HEK293 (cell line): ENCODE measurements around the gene FAM174B.
A peak's percentile ranks its signal among the peaks of the same experiment; 100 is the strongest.

ENCODE experiments used
- CTCF ChIA-PET: fragments of 350-600 bp; formaldehyde crosslinking; extraction: SDS; loops from one replicate; lab custom pipeline; 2021; ENCODE audit warnings: antibody characterized with exemption; lab: Yijun Ruan, JAX
- POLR2A ChIA-PET: fragments of 300-600 bp; formaldehyde crosslinking; extraction: SDS; loops from one replicate; lab custom pipeline; 2020; ENCODE audit warnings: antibody characterized with exemption, inconsistent platforms; lab: Yijun Ruan, JAX
- H3K27ac ChIP-seq: fragments of 200-500 bp; sonication (Bioruptor generic); 2 replicates; pipeline ENCODE4 v1.5.1; 2014; ENCODE audit warnings: low read depth, low read length, control low read depth, inconsistent platforms; ENCODE audit errors: extremely low read depth
- H3K36me3 ChIP-seq, 2 experiments: fragments of 200-500 bp in 1 of 2; sonication (Bioruptor generic) in 1 of 2; 1 replicate in 1 of 2; 2 replicates in 1 of 2; pipeline ENCODE4 v1.5.1; 2014 to 2017; ENCODE audit warnings: inconsistent platforms in 2 of 2, low read length in 2 of 2; ENCODE audit not compliant: control insufficient read depth in 2 of 2, insufficient read depth in 1 of 2
- H3K4me1 ChIP-seq: fragments of 200-500 bp; sonication (Bioruptor generic); 2 replicates; pipeline ENCODE4 v1.5.1; 2014; ENCODE audit warnings: mild to moderate bottlenecking, low read length, inconsistent platforms; ENCODE audit not compliant: control insufficient read depth, insufficient read depth
- H3K4me3 ChIP-seq: 2 replicates; pipeline ENCODE4 v1.5.1; 2011; ENCODE audit warnings: low read depth, mild to moderate bottlenecking, control low read depth, low read length, moderate library complexity
- H3K9me3 ChIP-seq: fragments of 200-500 bp; sonication (Bioruptor generic); 2 replicates; pipeline ENCODE4 v1.5.1; 2014; ENCODE audit warnings: low read depth, low read length, inconsistent platforms; ENCODE audit not compliant: control insufficient read depth, insufficient read depth
- BCL11A ChIP-seq: fragments of 450-650 bp; formaldehyde crosslinking; IDR thresholded peaks from 2 replicates; pipeline ENCODE4 v1.5.1; 2016; ENCODE audit warnings: low read depth, missing biosample characterization, missing genetic modification characterization
- FEZF1 ChIP-seq: fragments of 450-650 bp; formaldehyde crosslinking; IDR thresholded peaks from 2 replicates; pipeline ENCODE4 v1.5.1; 2016; ENCODE audit warnings: missing biosample characterization, missing genetic modification characterization
- HOXC10 ChIP-seq: sonication (generic); formaldehyde crosslinking; IDR thresholded peaks from 2 replicates; pipeline ENCODE4 v1.8.1; 2023; ENCODE audit warnings: mild to moderate bottlenecking, missing genetic modification reagents
- KLF1 ChIP-seq: fragments of 450-650 bp; formaldehyde crosslinking; IDR thresholded peaks from 2 replicates; pipeline ENCODE4 v1.5.1; 2016; ENCODE audit warnings: missing biosample characterization, missing genetic modification characterization
- KLF10 ChIP-seq: fragments of 450-650 bp; IDR thresholded peaks from 2 replicates; pipeline ENCODE4 v1.5.1; 2018; ENCODE audit warnings: missing biosample characterization, mild to moderate bottlenecking, missing genetic modification characterization
- OSR2 ChIP-seq: fragments of 450-650 bp; formaldehyde crosslinking; IDR thresholded peaks from 2 replicates; pipeline ENCODE4 v1.5.1; 2016; ENCODE audit warnings: missing biosample characterization, missing genetic modification characterization
- PRDM6 ChIP-seq: fragments of 450-650 bp; formaldehyde crosslinking; IDR thresholded peaks from 2 replicates; pipeline ENCODE4 v1.5.1; 2017; ENCODE audit warnings: missing biosample characterization, missing genetic modification characterization
- ZBTB17 ChIP-seq: fragments of 450-650 bp; formaldehyde crosslinking; IDR thresholded peaks from 2 replicates; pipeline ENCODE4 v1.5.1; 2016; ENCODE audit warnings: missing biosample characterization, missing genetic modification characterization
- ZBTB8A ChIP-seq: fragments of 450-650 bp; formaldehyde crosslinking; IDR thresholded peaks from 2 replicates; pipeline ENCODE4 v1.5.1; 2016; ENCODE audit warnings: missing biosample characterization, missing genetic modification characterization
- ZIC2 ChIP-seq: fragments of 450-650 bp; formaldehyde crosslinking; IDR thresholded peaks from 2 replicates; pipeline ENCODE4 v1.5.1; 2016; ENCODE audit warnings: missing biosample characterization, missing genetic modification characterization
- ZNF132 ChIP-seq: fragments of 450-650 bp; formaldehyde crosslinking; IDR thresholded peaks from 2 replicates; pipeline ENCODE4 v1.5.1; 2017; ENCODE audit warnings: missing biosample characterization, missing genetic modification characterization, borderline replicate concordance
- ZNF19 ChIP-seq: fragments of 450-650 bp; formaldehyde crosslinking; IDR thresholded peaks from 2 replicates; pipeline ENCODE4; 2016; ENCODE audit warnings: missing biosample characterization, missing genetic modification characterization, low read depth
- ZNF366 ChIP-seq: fragments of 450-650 bp; formaldehyde crosslinking; conservative IDR thresholded peaks from 2 replicates; pipeline ENCODE4 v1.5.1; 2016; ENCODE audit warnings: missing biosample characterization, missing genetic modification characterization
- ZNF488 ChIP-seq: fragments of 450-650 bp; formaldehyde crosslinking; IDR thresholded peaks from 2 replicates; pipeline ENCODE4 v1.5.1; 2016; ENCODE audit warnings: missing biosample characterization, missing genetic modification characterization
- ZNF501 ChIP-seq: fragments of 450-650 bp; formaldehyde crosslinking; IDR thresholded peaks from 2 replicates; pipeline ENCODE4 v1.5.1; 2016; ENCODE audit warnings: missing biosample characterization, missing genetic modification characterization
- ZNF555 ChIP-seq: fragments of 450-650 bp; formaldehyde crosslinking; conservative IDR thresholded peaks from 2 replicates; pipeline ENCODE4 v1.5.1; 2017; ENCODE audit warnings: missing biosample characterization, mild to moderate bottlenecking, missing genetic modification characterization, inconsistent platforms
- ZNF558 ChIP-seq: fragments of 450-650 bp; formaldehyde crosslinking; IDR thresholded peaks from 2 replicates; pipeline ENCODE4 v1.5.1; 2016; ENCODE audit warnings: missing biosample characterization, missing genetic modification characterization
- ZNF692 ChIP-seq: fragments of 450-650 bp; formaldehyde crosslinking; IDR thresholded peaks from 2 replicates; pipeline ENCODE4 v1.5.1; 2016; ENCODE audit warnings: missing biosample characterization, missing genetic modification characterization
- ZNF704 ChIP-seq: fragments of 450-650 bp; formaldehyde crosslinking; IDR thresholded peaks from 2 replicates; pipeline ENCODE4 v1.5.1; 2016; ENCODE audit warnings: missing biosample characterization, missing genetic modification characterization
- ZNF768 ChIP-seq: fragments of 450-650 bp; formaldehyde crosslinking; IDR thresholded peaks from 2 replicates; pipeline ENCODE4 v1.5.1; 2018; ENCODE audit warnings: missing biosample characterization, mild to moderate bottlenecking, missing genetic modification characterization
- TF ChIP-seq, protein P1 (sequence below): fragments of 450-650 bp; formaldehyde crosslinking; IDR thresholded peaks from 2 replicates; pipeline ENCODE4 v1.5.1; 2017; ENCODE audit warnings: missing biosample characterization, missing genetic modification characterization
- TF ChIP-seq, protein P2 (sequence below): fragments of 450-650 bp; formaldehyde crosslinking; IDR thresholded peaks from 2 replicates; pipeline ENCODE4 v1.5.1; 2016; ENCODE audit warnings: missing biosample characterization, missing genetic modification characterization, borderline replicate concordance
- TF ChIP-seq, protein P3 (sequence below): fragments of 450-650 bp; formaldehyde crosslinking; IDR thresholded peaks from 2 replicates; pipeline ENCODE4 v1.5.1; 2016; ENCODE audit warnings: missing biosample characterization, missing genetic modification characterization
- TF ChIP-seq, protein P4 (sequence below): fragments of 450-650 bp; IDR thresholded peaks from 2 replicates; pipeline ENCODE4 v1.5.1; 2018; ENCODE audit warnings: missing biosample characterization, mild to moderate bottlenecking, missing genetic modification characterization

FAM174B gene

GRCh38 chr15:92670621-92671020 lies 15.0 kb upstream of the FAM174B start:
- Histone ChIP-seq H3K4me3 (no peak overlapping the region), H3K27ac (no peak overlapping the region), H3K36me3 (no peaks in the 10 kb centered on the region), H3K9me3 (no peaks in the 10 kb centered on the region), H3K4me1 (peaks cover 22% of the 10 kb centered on the region)
- POLR2A ChIA-PET, result no interaction called here
- CTCF ChIA-PET, result interaction anchor here (0.6 to 1.2 kb wide), 3 partner anchors 10 to 413 kb away, joined by 3 read pairs; no protein-coding TSS in a partner anchor
- TF ChIP-seq ZBTB8A (tag by site-specific recombination), result 0 out of 2 replicates have a peak, but pooled peaks have one; percentile 17
- TF ChIP-seq ZNF558, result no peak
- peak; percentile 84 for TF ChIP-seq FEZF1 (tag by site-specific recombination)
- TF ChIP-seq ZNF768 (tag by site-specific recombination), result no peak
- TF ChIP-seq, protein P1, sequence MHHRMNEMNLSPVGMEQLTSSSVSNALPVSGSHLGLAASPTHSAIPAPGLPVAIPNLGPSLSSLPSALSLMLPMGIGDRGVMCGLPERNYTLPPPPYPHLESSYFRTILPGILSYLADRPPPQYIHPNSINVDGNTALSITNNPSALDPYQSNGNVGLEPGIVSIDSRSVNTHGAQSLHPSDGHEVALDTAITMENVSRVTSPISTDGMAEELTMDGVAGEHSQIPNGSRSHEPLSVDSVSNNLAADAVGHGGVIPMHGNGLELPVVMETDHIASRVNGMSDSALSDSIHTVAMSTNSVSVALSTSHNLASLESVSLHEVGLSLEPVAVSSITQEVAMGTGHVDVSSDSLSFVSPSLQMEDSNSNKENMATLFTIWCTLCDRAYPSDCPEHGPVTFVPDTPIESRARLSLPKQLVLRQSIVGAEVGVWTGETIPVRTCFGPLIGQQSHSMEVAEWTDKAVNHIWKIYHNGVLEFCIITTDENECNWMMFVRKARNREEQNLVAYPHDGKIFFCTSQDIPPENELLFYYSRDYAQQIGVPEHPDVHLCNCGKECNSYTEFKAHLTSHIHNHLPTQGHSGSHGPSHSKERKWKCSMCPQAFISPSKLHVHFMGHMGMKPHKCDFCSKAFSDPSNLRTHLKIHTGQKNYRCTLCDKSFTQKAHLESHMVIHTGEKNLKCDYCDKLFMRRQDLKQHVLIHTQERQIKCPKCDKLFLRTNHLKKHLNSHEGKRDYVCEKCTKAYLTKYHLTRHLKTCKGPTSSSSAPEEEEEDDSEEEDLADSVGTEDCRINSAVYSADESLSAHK (tag by site-specific recombination), result no peak
- no peak for TF ChIP-seq ZNF501 (tag by site-specific recombination)
- TF ChIP-seq, protein P2, sequence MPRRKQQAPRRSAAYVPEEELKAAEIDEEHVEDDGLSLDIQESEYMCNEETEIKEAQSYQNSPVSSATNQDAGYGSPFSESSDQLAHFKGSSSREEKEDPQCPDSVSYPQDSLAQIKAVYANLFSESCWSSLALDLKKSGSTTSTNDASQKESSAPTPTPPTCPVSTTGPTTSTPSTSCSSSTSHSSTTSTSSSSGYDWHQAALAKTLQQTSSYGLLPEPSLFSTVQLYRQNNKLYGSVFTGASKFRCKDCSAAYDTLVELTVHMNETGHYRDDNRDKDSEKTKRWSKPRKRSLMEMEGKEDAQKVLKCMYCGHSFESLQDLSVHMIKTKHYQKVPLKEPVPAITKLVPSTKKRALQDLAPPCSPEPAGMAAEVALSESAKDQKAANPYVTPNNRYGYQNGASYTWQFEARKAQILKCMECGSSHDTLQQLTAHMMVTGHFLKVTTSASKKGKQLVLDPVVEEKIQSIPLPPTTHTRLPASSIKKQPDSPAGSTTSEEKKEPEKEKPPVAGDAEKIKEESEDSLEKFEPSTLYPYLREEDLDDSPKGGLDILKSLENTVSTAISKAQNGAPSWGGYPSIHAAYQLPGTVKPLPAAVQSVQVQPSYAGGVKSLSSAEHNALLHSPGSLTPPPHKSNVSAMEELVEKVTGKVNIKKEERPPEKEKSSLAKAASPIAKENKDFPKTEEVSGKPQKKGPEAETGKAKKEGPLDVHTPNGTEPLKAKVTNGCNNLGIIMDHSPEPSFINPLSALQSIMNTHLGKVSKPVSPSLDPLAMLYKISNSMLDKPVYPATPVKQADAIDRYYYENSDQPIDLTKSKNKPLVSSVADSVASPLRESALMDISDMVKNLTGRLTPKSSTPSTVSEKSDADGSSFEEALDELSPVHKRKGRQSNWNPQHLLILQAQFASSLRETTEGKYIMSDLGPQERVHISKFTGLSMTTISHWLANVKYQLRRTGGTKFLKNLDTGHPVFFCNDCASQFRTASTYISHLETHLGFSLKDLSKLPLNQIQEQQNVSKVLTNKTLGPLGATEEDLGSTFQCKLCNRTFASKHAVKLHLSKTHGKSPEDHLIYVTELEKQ (tag by site-specific recombination), result no peak
- TF ChIP-seq ZBTB17 (tag by site-specific recombination), result no peak
- TF ChIP-seq ZNF19 (tag by site-specific recombination), result no peak
- no peak for TF ChIP-seq ZNF555
- TF ChIP-seq, protein P3, sequence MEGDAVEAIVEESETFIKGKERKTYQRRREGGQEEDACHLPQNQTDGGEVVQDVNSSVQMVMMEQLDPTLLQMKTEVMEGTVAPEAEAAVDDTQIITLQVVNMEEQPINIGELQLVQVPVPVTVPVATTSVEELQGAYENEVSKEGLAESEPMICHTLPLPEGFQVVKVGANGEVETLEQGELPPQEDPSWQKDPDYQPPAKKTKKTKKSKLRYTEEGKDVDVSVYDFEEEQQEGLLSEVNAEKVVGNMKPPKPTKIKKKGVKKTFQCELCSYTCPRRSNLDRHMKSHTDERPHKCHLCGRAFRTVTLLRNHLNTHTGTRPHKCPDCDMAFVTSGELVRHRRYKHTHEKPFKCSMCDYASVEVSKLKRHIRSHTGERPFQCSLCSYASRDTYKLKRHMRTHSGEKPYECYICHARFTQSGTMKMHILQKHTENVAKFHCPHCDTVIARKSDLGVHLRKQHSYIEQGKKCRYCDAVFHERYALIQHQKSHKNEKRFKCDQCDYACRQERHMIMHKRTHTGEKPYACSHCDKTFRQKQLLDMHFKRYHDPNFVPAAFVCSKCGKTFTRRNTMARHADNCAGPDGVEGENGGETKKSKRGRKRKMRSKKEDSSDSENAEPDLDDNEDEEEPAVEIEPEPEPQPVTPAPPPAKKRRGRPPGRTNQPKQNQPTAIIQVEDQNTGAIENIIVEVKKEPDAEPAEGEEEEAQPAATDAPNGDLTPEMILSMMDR (tag by site-specific recombination), result no peak
- no peak for TF ChIP-seq ZNF704 (tag by site-specific recombination)
- no peak for TF ChIP-seq ZNF692 (tag by site-specific recombination)
- no peak for TF ChIP-seq ZNF488 (tag by site-specific recombination)
- TF ChIP-seq ZNF366 (tag by site-specific recombination), result no peak
- TF ChIP-seq ZNF132 (tag by site-specific recombination), result no peak
- peak; percentile 47; the same call in 1 of the 2 replicates for TF ChIP-seq OSR2 (tag by site-specific recombination)
- TF ChIP-seq KLF10 (tag by site-specific recombination), result no peak
- TF ChIP-seq HOXC10 (CRISPR knock-in tag), result no peak
- TF ChIP-seq, protein P4, sequence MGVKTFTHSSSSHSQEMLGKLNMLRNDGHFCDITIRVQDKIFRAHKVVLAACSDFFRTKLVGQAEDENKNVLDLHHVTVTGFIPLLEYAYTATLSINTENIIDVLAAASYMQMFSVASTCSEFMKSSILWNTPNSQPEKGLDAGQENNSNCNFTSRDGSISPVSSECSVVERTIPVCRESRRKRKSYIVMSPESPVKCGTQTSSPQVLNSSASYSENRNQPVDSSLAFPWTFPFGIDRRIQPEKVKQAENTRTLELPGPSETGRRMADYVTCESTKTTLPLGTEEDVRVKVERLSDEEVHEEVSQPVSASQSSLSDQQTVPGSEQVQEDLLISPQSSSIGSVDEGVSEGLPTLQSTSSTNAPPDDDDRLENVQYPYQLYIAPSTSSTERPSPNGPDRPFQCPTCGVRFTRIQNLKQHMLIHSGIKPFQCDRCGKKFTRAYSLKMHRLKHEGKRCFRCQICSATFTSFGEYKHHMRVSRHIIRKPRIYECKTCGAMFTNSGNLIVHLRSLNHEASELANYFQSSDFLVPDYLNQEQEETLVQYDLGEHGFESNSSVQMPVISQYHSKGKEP (tag by site-specific recombination), result peak; percentile 40; the same call in 1 of the 2 replicates
- TF ChIP-seq PRDM6 (tag by site-specific recombination), result 0 out of 2 replicates have a peak, but pooled peaks have one; percentile 30
- TF ChIP-seq ZIC2 (tag by site-specific recombination), result peak; percentile 40; the same call in 1 of the 2 replicates
- TF ChIP-seq KLF1 (tag by site-specific recombination), result no peak
- no peak for TF ChIP-seq BCL11A (tag by site-specific recombination)
